ENCODE results near the gene PHLDB1.

PHLDB1 gene

GRCh38 chr11:118607401-118608359, at the start of gene PHLDB1:
TSS of gene PHLDB1 (plus strand) at chr11:118607615. CDS start at chr11:118613837, 6,222 bp downstream.
- TF ChIP-seq CEBPB (IDR thresholded peaks at IDR 0.05) (no peak), YY1 (IDR thresholded peaks at IDR 0.05; ENCODE audit: low read depth) (no peak), REST (IDR thresholded peaks at IDR 0.05; ENCODE audit: low read depth) (no peak), EP300 (IDR thresholded peaks at IDR 0.05; ENCODE audit: borderline replicate concordance) (no peak), USF1 (IDR thresholded peaks at IDR 0.05) (no peak), RAD21 (IDR thresholded peaks at IDR 0.05; ENCODE audit: low read depth) (peak; percentile 34; the same call in 1 of the 2 replicates), ZBTB7A (IDR thresholded peaks at IDR 0.05; ENCODE audit: low read depth) (peak; percentile 50; the same call in 1 of the 2 replicates), EGR1 (IDR thresholded peaks at IDR 0.05) (no peak)

- no peak for TF ChIP-seq YY1 (IDR thresholded peaks at IDR 0.05; ENCODE audit: low read depth)
- TF ChIP-seq TEAD4 (IDR thresholded peaks at IDR 0.05) = no peak
- no peak for TF ChIP-seq EGR1 (IDR thresholded peaks at IDR 0.05)
- no peak for TF ChIP-seq CEBPB (IDR thresholded peaks at IDR 0.05)
Observed at GRCh38 chr11:118560806-118561205, 46.6 kb upstream of the PHLDB1 start.

- TF ChIP-seq ZBTB7A (IDR thresholded peaks at IDR 0.05; ENCODE audit: low read depth) (no peak), FOXM1 (IDR thresholded peaks at IDR 0.05; ENCODE audit: borderline replicate concordance, low read depth) (no peak), CREB1 (IDR thresholded peaks at IDR 0.05; ENCODE audit: low read depth) (no peak), USF1 (IDR thresholded peaks at IDR 0.05) (no peak), MAX (IDR thresholded peaks at IDR 0.05) (no peak), TEAD4 (IDR thresholded peaks at IDR 0.05) (no peak), RAD21 (IDR thresholded peaks at IDR 0.05; ENCODE audit: low read depth) (no peak), NFIC (IDR thresholded peaks at IDR 0.05) (no peak), CEBPB (IDR thresholded peaks at IDR 0.05) (no peak), YY1 (IDR thresholded peaks at IDR 0.05; ENCODE audit: low read depth) (no peak), REST (IDR thresholded peaks at IDR 0.05; ENCODE audit: low read depth) (no peak), EP300 (IDR thresholded peaks at IDR 0.05; ENCODE audit: borderline replicate concordance) (no peak), TCF12 (IDR thresholded peaks at IDR 0.05; ENCODE audit: low read depth) (no peak), EGR1 (IDR thresholded peaks at IDR 0.05) (no peak), TAF1 (IDR thresholded peaks at IDR 0.05; ENCODE audit: low read depth) (no peak)
Observed at GRCh38 chr11:118565051-118565450, 42.4 kb upstream of the PHLDB1 start.

- no peak for TF ChIP-seq TCF12 (IDR thresholded peaks at IDR 0.05; ENCODE audit: low read depth)
- TF ChIP-seq TEAD4 (IDR thresholded peaks at IDR 0.05) = no peak
- TF ChIP-seq YY1 (IDR thresholded peaks at IDR 0.05; ENCODE audit: low read depth) = no peak
- TF ChIP-seq REST (IDR thresholded peaks at IDR 0.05; ENCODE audit: low read depth) = no peak
- TF ChIP-seq CREB1 (IDR thresholded peaks at IDR 0.05; ENCODE audit: low read depth) = no peak
- no peak for TF ChIP-seq RAD21 (IDR thresholded peaks at IDR 0.05; ENCODE audit: low read depth)
- TF ChIP-seq FOXM1 (IDR thresholded peaks at IDR 0.05; ENCODE audit: borderline replicate concordance, low read depth) = no peak
- no peak for TF ChIP-seq EGR1 (IDR thresholded peaks at IDR 0.05)
- no peak for TF ChIP-seq TAF1 (IDR thresholded peaks at IDR 0.05; ENCODE audit: low read depth)
- TF ChIP-seq CEBPB (IDR thresholded peaks at IDR 0.05) = no peak
- no peak for TF ChIP-seq NFIC (IDR thresholded peaks at IDR 0.05)
- no peak for TF ChIP-seq MAX (IDR thresholded peaks at IDR 0.05)
Observed at GRCh38 chr11:118569670-118570069, 37.7 kb upstream of the PHLDB1 start.
